HepG2 (cell line): Measurements from ENCODE around the gene SOX14. TPM values are rescaled to one million over a fixed set of nuclear protein-coding genes. Genes with fewer than 3 reads are reported as not detected.

Source experiments
- FOXK1 ChIP-seq: sonication (generic); formaldehyde crosslinking; IDR thresholded peaks from 2 replicates; pipeline ENCODE4 v1.4.0; 2020; ENCODE audit warnings: low read depth, missing genetic modification reagents, borderline replicate concordance
- RERE ChIP-seq: IDR thresholded peaks from 2 replicates; pipeline ENCODE4 v1.6.1; 2016; ENCODE audit warnings: low read depth, missing genetic modification reagents, missing compliant biosample characterization
- REST ChIP-seq, 2 experiments: IDR thresholded peaks; 2 replicates each; pipeline ENCODE4 v1.6.1; 2011 to 2012; ENCODE audit warnings: low read length in 2 of 2, borderline replicate concordance in 1 of 2, low read depth in 1 of 2, mild to moderate bottlenecking in 1 of 2, moderate library complexity in 1 of 2
- TSC22D2 ChIP-seq: sonication (generic); formaldehyde crosslinking; IDR thresholded peaks from 2 replicates; pipeline ENCODE4 v1.5.1; 2020; ENCODE audit warnings: missing genetic modification reagents, mild to moderate bottlenecking, borderline replicate concordance
- ZBTB40 ChIP-seq, 2 experiments: fragments of 450-650 bp in 1 of 2; sonication (generic) in 1 of 2; formaldehyde crosslinking in 1 of 2; IDR thresholded peaks; 2 replicates each; pipeline versions ENCODE4 v1.6.1 to v1.8.0; 2016 to 2022; ENCODE audit warnings: antibody characterized with exemption in 1 of 2, mild to moderate bottlenecking in 1 of 2, missing genetic modification reagents in 1 of 2
- polyA plus RNA-seq, 8 experiments: library from polyadenylated mRNA; depleted of rRNA in 3 of 8; stranded (reverse) in 7 of 8; unstranded in 1 of 8; fragments of >200 nt; fragmentation: Illumina TruSeq in 4 of 8; extraction: Trizol in 4 of 8; gene quantifications; 2 replicates each; pipeline versions ENCODE4 v1.2.1 to v1.2.3, GENCODE V29; 2011 to 2016; ENCODE audit warnings: low read depth in 4 of 8, missing spikeins in 1 of 8, mixed read lengths in 1 of 8; ENCODE audit not compliant: insufficient read depth in 1 of 8
- total RNA-seq, 5 experiments: library from RNA; depleted of rRNA; stranded (reverse); fragments of >200 nt; fragmentation: Illumina TruSeq; extraction: Trizol; gene quantifications; 2 replicates each; pipeline ENCODE4 v1.2.3, GENCODE V29; 2016; ENCODE audit warnings: low read depth in 1 of 5

Gene SOX14
- total and polyA plus RNA-seq, 2 of the 13 experiments (the other 11 are each of a cell fraction or from before 2014, with no cell fraction given): not detected

GRCh38 chr3:137759505-137759904, 4.6 kb upstream of the SOX14 start (continued):
- TF ChIP-seq RERE (CRISPR knock-in tag) (no peak), ZBTB40 (IDR thresholded peaks at IDR 0.05) (no peak), ZBTB40 (CRISPR knock-in tag; IDR thresholded peaks at IDR 0.05) (no peak), FOXK1 (CRISPR knock-in tag) (no peak), TSC22D2 (CRISPR knock-in tag) (no peak), REST (IDR thresholded peaks at IDR 0.05; ENCODE audit: borderline replicate concordance in 1 of 2, low read depth in 1 of 2, low read length in 2 of 2) (no peak)
- TF ChIP-seq, all 625 proteins: peak for 0
